KMS-11 (cell line): Measurements from ENCODE around the gene GK2.

Experiments used
- H2AFZ ChIP-seq: fragments of 200-600 bp; sonication (generic); 2 replicates; pipeline ENCODE4 v1.6.1; 2016; ENCODE audit warnings: antibody characterized with exemption, mixed run types, low read depth
- H3K27ac ChIP-seq: fragments of 200-600 bp; sonication (generic); 2 replicates; pipeline ENCODE4 v1.6.1; 2016; ENCODE audit warnings: mild to moderate bottlenecking, mixed run types
- H3K27me3 ChIP-seq: fragments of 200-600 bp; sonication (generic); 2 replicates; pipeline ENCODE4 v1.6.1; 2017; ENCODE audit warnings: mild to moderate bottlenecking, low read depth, mixed run types, moderate library complexity; ENCODE audit not compliant: insufficient read depth
- H3K36me3 ChIP-seq: fragments of 200-600 bp; sonication (generic); 2 replicates; pipeline ENCODE4 v1.6.1; 2017; ENCODE audit warnings: mild to moderate bottlenecking, mixed run types; ENCODE audit not compliant: insufficient read depth
- H3K4me1 ChIP-seq: fragments of 200-600 bp; sonication (generic); 2 replicates; pipeline ENCODE4 v1.6.1; 2016; ENCODE audit warnings: mild to moderate bottlenecking, low read depth, mixed run types; ENCODE audit not compliant: poor library complexity, severe bottlenecking
- H3K4me2 ChIP-seq: fragments of 200-600 bp; sonication (generic); 2 replicates; pipeline ENCODE4 v1.7.0; 2016; ENCODE audit warnings: mild to moderate bottlenecking, mixed run types
- H3K4me3 ChIP-seq: fragments of 200-600 bp; sonication (generic); IDR thresholded peaks from 2 replicates; pipeline ENCODE4 v1.6.1; 2017; ENCODE audit warnings: low read depth, low read length, mixed read lengths; ENCODE audit not compliant: insufficient read depth
- H3K79me2 ChIP-seq: fragments of 200-600 bp; sonication (generic); 2 replicates; pipeline ENCODE4 v1.6.1; 2016; ENCODE audit warnings: low read depth, mixed run types; ENCODE audit not compliant: insufficient read depth
- H3K9ac ChIP-seq: fragments of 200-600 bp; sonication (generic); 2 replicates; pipeline ENCODE4 v1.6.1; 2016; ENCODE audit warnings: mild to moderate bottlenecking, mixed run types
- H4K20me1 ChIP-seq: fragments of 200-600 bp; sonication (generic); 2 replicates; pipeline ENCODE4 v1.6.1; 2016; ENCODE audit warnings: mild to moderate bottlenecking, mixed run types; ENCODE audit not compliant: insufficient read depth
- CTCF ChIP-seq: fragments of 200-600 bp; sonication (generic); conservative IDR thresholded peaks from 2 replicates; pipeline ENCODE4 v1.6.1; 2017; ENCODE audit warnings: low read depth, mild to moderate bottlenecking, antibody characterized with exemption, low read length, moderate library complexity, mixed read lengths

The GK2 gene

GRCh38 chr4:79408063-79408462, at the start of gene GK2:
Gene GK2 (minus strand): TSS chr4:79408228. CDS start chr4:79408200, 28 bp downstream.
- Histone ChIP-seq H3K4me1 (no peaks in the 10 kb centered on the region), H3K4me3 (no peak within 1 kb of the TSS), H3K36me3 (no peaks in the 10 kb centered on the region), H3K27ac (no peak within 1 kb of the TSS), H3K79me2 (no peaks in the 10 kb centered on the region), H4K20me1 (no peaks in the 10 kb centered on the region), H2AFZ (no peak within 1 kb of the TSS), H3K27me3 (no peaks in the 10 kb centered on the region), H3K9ac (no peak within 1 kb of the TSS), H3K4me2 (no peak within 1 kb of the TSS)
- TF ChIP-seq CTCF, result no peak

GRCh38 chr4:79455216-79455615, 47.2 kb upstream of the GK2 start:
- no peaks in the 10 kb centered on the region for H3K27me3 ChIP-seq
- no peaks in the 10 kb centered on the region for H4K20me1 ChIP-seq
- no peak overlapping the region for H3K27ac ChIP-seq
- no peak overlapping the region for H2AFZ ChIP-seq
- no peak overlapping the region for H3K4me3 ChIP-seq
- H3K4me1 ChIP-seq, result no peaks in the 10 kb centered on the region
- H3K9ac ChIP-seq, result no peak overlapping the region
- no peaks in the 10 kb centered on the region for H3K79me2 ChIP-seq
- H3K36me3 ChIP-seq, result no peaks in the 10 kb centered on the region
- H3K4me2 ChIP-seq, result no peak overlapping the region
- TF ChIP-seq CTCF, result no peak

- Histone ChIP-seq H3K4me2 (no peak overlapping the region), H3K36me3 (no peaks in the 10 kb centered on the region), H3K4me3 (no peak overlapping the region), H3K27me3 (no peaks in the 10 kb centered on the region), H2AFZ (no peak overlapping the region), H3K79me2 (no peaks in the 10 kb centered on the region), H3K9ac (no peak overlapping the region), H3K27ac (no peak overlapping the region), H4K20me1 (no peaks in the 10 kb centered on the region), H3K4me1 (no peaks in the 10 kb centered on the region)
- no peak for TF ChIP-seq CTCF
These were observed 46.6 kb upstream of the GK2 start for GRCh38 chr4:79454656-79455055.

GRCh38 chr4:79450053-79450452, 42.0 kb upstream of the GK2 start:
- no peak overlapping the region for H3K4me3 ChIP-seq
- H3K27ac ChIP-seq, result no peak overlapping the region
- H3K36me3 ChIP-seq, result no peaks in the 10 kb centered on the region
- no peaks in the 10 kb centered on the region for H3K79me2 ChIP-seq
- H3K4me1 ChIP-seq, result no peaks in the 10 kb centered on the region
- H3K9ac ChIP-seq, result no peak overlapping the region
- no peaks in the 10 kb centered on the region for H4K20me1 ChIP-seq
- no peak overlapping the region for H2AFZ ChIP-seq
- no peak for TF ChIP-seq CTCF
- no peak overlapping the region for H3K4me2 ChIP-seq
- no peaks in the 10 kb centered on the region for H3K27me3 ChIP-seq
